WTC11 (cell line): ENCODE data around the gene CNTNAP5. TPM values are rescaled to one million over a fixed set of nuclear protein-coding genes. Genes with fewer than 3 reads are reported as not detected.

Experiments used
- CREB1 ChIP-seq: sonication (generic); formaldehyde crosslinking; IDR thresholded peaks from 2 replicates; pipeline ENCODE4 v1.8.0; 2023; ENCODE audit warnings: mild to moderate bottlenecking, missing genetic modification reagents
- CTCF ChIP-seq: fragments of 200-600 bp; IDR thresholded peaks from 2 replicates; pipeline ENCODE4 v1.8.0; 2022; ENCODE audit warnings: antibody characterized with exemption
- ETV6 ChIP-seq: sonication (generic); formaldehyde crosslinking; IDR thresholded peaks from 2 replicates; pipeline ENCODE4 v1.8.1; 2022; ENCODE audit warnings: mild to moderate bottlenecking, missing genetic modification reagents
- IRF2 ChIP-seq: sonication (generic); formaldehyde crosslinking; IDR thresholded peaks from 2 replicates; pipeline ENCODE4 v1.8.0; 2022; ENCODE audit warnings: low read depth, missing genetic modification reagents, borderline replicate concordance
- JAZF1 ChIP-seq: fragments of 250-450 bp; sonication (Bioruptor Pico); IDR thresholded peaks from 2 replicates; pipeline ENCODE4 v1.9.0; 2021; ENCODE audit warnings: moderate library complexity, mild to moderate bottlenecking, inconsistent platforms
- NFATC4 ChIP-seq: fragments of 250-450 bp; sonication (Bioruptor Pico); IDR thresholded peaks from 2 replicates; pipeline ENCODE4 v1.9.0; 2021; ENCODE audit warnings: mild to moderate bottlenecking
- NR2C2 ChIP-seq: sonication (generic); formaldehyde crosslinking; IDR thresholded peaks from 2 replicates; pipeline ENCODE4 v1.8.0; 2022; ENCODE audit warnings: mild to moderate bottlenecking, missing genetic modification reagents
- OVOL2 ChIP-seq: fragments of 250-450 bp; sonication (Bioruptor Pico); IDR thresholded peaks from 2 replicates; pipeline ENCODE4 v1.9.0; 2021; ENCODE audit warnings: mild to moderate bottlenecking, borderline replicate concordance
- PREB ChIP-seq: sonication (generic); formaldehyde crosslinking; IDR thresholded peaks from 2 replicates; pipeline ENCODE4 v1.8.1; 2022; ENCODE audit warnings: mild to moderate bottlenecking, missing genetic modification reagents, moderate library complexity, borderline replicate concordance
- PRRX2 ChIP-seq: fragments of 250-450 bp; sonication (Bioruptor Pico); IDR thresholded peaks from 2 replicates; pipeline ENCODE4 v1.8.0; 2021; ENCODE audit warnings: mild to moderate bottlenecking
- SMAD3 ChIP-seq: sonication (generic); formaldehyde crosslinking; IDR thresholded peaks from 2 replicates; pipeline ENCODE4 v1.8.0; 2022; ENCODE audit warnings: missing genetic modification reagents, mild to moderate bottlenecking, borderline replicate concordance
- TEAD4 ChIP-seq: sonication (generic); formaldehyde crosslinking; IDR thresholded peaks from 2 replicates; pipeline ENCODE4 v1.8.0; 2022; ENCODE audit warnings: mild to moderate bottlenecking, missing genetic modification reagents
- TP53 ChIP-seq: sonication (generic); formaldehyde crosslinking; IDR thresholded peaks from 2 replicates; pipeline ENCODE4 v1.8.1; 2023; ENCODE audit warnings: mild to moderate bottlenecking, missing genetic modification reagents
- ZBTB21 ChIP-seq: sonication (generic); formaldehyde crosslinking; IDR thresholded peaks from 2 replicates; pipeline ENCODE4 v1.8.1; 2023; ENCODE audit warnings: mild to moderate bottlenecking, missing genetic modification reagents, borderline replicate concordance
- ZNF121 ChIP-seq: sonication (generic); formaldehyde crosslinking; IDR thresholded peaks from 2 replicates; pipeline ENCODE4 v1.8.0; 2023; ENCODE audit warnings: missing genetic modification reagents
- ZNF423 ChIP-seq: fragments of 250-450 bp; sonication (Bioruptor Pico); IDR thresholded peaks from 2 replicates; pipeline ENCODE4 v2.1.2; 2022; ENCODE audit warnings: mild to moderate bottlenecking, moderate library complexity
- ZNF512 ChIP-seq: sonication (generic); formaldehyde crosslinking; IDR thresholded peaks from 2 replicates; pipeline ENCODE4 v1.8.1; 2022; ENCODE audit warnings: missing genetic modification reagents, borderline replicate concordance
- total RNA-seq: library from RNA; stranded (reverse); gene quantifications from 3 replicates; pipeline ENCODE4 v1.2.3, GENCODE V29; 2021
- TF ChIP-seq, protein P1 (sequence below): sonication (generic); formaldehyde crosslinking; IDR thresholded peaks from 2 replicates; pipeline ENCODE4 v1.8.1; 2023; ENCODE audit warnings: mild to moderate bottlenecking, moderate library complexity, missing genetic modification reagents
- TF ChIP-seq, protein P2 (sequence below): sonication (generic); formaldehyde crosslinking; conservative IDR thresholded peaks from 2 replicates; pipeline ENCODE4 v1.8.1; 2022; ENCODE audit warnings: mild to moderate bottlenecking, missing genetic modification reagents
- TF ChIP-seq, protein P3 (sequence below): sonication (generic); formaldehyde crosslinking; IDR thresholded peaks from 2 replicates; pipeline ENCODE4 v1.8.1; 2023; ENCODE audit warnings: mild to moderate bottlenecking, missing genetic modification reagents
- TF ChIP-seq, protein P4 (sequence below): fragments of 250-450 bp; sonication (Bioruptor Pico); IDR thresholded peaks from 2 replicates; pipeline ENCODE4 v1.9.0; 2021; ENCODE audit warnings: mild to moderate bottlenecking, borderline replicate concordance
- TF ChIP-seq, protein P5 (sequence below): sonication (generic); formaldehyde crosslinking; IDR thresholded peaks from 2 replicates; pipeline ENCODE4 v1.8.0; 2023; ENCODE audit warnings: mild to moderate bottlenecking, missing genetic modification reagents

Gene CNTNAP5
- total RNA-seq, 1 experiment from 2014 or later = 0.22 TPM

DNA sequence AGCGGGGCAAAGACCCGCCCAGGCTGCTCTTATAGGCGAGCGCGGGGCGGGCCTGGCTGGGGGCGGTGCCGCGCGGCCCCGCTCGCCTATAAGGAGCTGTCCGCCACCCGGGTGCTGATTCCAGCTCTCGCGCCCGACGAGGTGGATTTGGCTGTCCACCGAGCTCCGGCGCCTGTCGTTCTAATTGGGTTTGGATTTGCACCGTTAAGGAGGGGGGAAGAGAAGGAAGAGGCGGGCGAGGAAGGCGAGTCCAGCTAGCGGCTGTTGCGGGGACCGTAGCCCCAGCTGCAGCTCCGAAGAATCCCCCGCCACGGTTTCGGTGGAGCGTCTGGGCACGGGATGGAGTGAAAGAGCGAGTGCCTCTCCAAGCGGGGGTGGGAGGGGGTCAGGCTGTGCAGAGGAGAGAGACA lies at the start of gene CNTNAP5 (continued):
- TF ChIP-seq ZNF512 (CRISPR knock-in tag) (no peak), ZBTB21 (no peak), ETV6 (CRISPR knock-in tag) (peak; percentile 82), CREB1 (CRISPR knock-in tag) (no peak), NR2C2 (no peak), TP53 (peak; percentile 64; the same call in 1 of the 2 replicates), IRF2 (CRISPR knock-in tag) (no peak), PRRX2 (CRISPR knock-in tag) (no peak), SMAD3 (peak; percentile 90), OVOL2 (CRISPR knock-in tag) (no peak), TEAD4 (CRISPR knock-in tag) (peak; percentile 68; the same call in 1 of the 2 replicates), PREB (peak; percentile 58; the same call in 1 of the 2 replicates), NFATC4 (CRISPR knock-in tag) (no peak), ZNF423 (CRISPR knock-in tag) (no peak), CTCF (no peak), JAZF1 (CRISPR knock-in tag) (no peak), ZNF121 (CRISPR knock-in tag) (no peak)
- TF ChIP-seq, protein P1, sequence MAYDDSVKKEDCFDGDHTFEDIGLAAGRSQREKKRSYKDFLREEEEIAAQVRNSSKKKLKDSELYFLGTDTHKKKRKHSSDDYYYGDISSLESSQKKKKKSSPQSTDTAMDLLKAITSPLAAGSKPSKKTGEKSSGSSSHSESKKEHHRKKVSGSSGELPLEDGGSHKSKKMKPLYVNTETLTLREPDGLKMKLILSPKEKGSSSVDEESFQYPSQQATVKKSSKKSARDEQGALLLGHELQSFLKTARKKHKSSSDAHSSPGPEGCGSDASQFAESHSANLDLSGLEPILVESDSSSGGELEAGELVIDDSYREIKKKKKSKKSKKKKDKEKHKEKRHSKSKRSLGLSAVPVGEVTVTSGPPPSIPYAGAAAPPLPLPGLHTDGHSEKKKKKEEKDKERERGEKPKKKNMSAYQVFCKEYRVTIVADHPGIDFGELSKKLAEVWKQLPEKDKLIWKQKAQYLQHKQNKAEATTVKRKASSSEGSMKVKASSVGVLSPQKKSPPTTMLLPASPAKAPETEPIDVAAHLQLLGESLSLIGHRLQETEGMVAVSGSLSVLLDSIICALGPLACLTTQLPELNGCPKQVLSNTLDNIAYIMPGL (CRISPR knock-in tag) = 0 out of 2 replicates have a peak, but pooled peaks have one; percentile 44
- TF ChIP-seq, protein P2, sequence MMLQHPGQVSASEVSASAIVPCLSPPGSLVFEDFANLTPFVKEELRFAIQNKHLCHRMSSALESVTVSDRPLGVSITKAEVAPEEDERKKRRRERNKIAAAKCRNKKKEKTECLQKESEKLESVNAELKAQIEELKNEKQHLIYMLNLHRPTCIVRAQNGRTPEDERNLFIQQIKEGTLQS (CRISPR knock-in tag) = no peak
- TF ChIP-seq, protein P3, sequence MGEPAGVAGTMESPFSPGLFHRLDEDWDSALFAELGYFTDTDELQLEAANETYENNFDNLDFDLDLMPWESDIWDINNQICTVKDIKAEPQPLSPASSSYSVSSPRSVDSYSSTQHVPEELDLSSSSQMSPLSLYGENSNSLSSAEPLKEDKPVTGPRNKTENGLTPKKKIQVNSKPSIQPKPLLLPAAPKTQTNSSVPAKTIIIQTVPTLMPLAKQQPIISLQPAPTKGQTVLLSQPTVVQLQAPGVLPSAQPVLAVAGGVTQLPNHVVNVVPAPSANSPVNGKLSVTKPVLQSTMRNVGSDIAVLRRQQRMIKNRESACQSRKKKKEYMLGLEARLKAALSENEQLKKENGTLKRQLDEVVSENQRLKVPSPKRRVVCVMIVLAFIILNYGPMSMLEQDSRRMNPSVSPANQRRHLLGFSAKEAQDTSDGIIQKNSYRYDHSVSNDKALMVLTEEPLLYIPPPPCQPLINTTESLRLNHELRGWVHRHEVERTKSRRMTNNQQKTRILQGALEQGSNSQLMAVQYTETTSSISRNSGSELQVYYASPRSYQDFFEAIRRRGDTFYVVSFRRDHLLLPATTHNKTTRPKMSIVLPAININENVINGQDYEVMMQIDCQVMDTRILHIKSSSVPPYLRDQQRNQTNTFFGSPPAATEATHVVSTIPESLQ (CRISPR knock-in tag) = no peak
- TF ChIP-seq, protein P4, sequence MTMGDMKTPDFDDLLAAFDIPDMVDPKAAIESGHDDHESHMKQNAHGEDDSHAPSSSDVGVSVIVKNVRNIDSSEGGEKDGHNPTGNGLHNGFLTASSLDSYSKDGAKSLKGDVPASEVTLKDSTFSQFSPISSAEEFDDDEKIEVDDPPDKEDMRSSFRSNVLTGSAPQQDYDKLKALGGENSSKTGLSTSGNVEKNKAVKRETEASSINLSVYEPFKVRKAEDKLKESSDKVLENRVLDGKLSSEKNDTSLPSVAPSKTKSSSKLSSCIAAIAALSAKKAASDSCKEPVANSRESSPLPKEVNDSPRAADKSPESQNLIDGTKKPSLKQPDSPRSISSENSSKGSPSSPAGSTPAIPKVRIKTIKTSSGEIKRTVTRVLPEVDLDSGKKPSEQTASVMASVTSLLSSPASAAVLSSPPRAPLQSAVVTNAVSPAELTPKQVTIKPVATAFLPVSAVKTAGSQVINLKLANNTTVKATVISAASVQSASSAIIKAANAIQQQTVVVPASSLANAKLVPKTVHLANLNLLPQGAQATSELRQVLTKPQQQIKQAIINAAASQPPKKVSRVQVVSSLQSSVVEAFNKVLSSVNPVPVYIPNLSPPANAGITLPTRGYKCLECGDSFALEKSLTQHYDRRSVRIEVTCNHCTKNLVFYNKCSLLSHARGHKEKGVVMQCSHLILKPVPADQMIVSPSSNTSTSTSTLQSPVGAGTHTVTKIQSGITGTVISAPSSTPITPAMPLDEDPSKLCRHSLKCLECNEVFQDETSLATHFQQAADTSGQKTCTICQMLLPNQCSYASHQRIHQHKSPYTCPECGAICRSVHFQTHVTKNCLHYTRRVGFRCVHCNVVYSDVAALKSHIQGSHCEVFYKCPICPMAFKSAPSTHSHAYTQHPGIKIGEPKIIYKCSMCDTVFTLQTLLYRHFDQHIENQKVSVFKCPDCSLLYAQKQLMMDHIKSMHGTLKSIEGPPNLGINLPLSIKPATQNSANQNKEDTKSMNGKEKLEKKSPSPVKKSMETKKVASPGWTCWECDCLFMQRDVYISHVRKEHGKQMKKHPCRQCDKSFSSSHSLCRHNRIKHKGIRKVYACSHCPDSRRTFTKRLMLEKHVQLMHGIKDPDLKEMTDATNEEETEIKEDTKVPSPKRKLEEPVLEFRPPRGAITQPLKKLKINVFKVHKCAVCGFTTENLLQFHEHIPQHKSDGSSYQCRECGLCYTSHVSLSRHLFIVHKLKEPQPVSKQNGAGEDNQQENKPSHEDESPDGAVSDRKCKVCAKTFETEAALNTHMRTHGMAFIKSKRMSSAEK (CRISPR knock-in tag) = no peak
- TF ChIP-seq, protein P5, sequence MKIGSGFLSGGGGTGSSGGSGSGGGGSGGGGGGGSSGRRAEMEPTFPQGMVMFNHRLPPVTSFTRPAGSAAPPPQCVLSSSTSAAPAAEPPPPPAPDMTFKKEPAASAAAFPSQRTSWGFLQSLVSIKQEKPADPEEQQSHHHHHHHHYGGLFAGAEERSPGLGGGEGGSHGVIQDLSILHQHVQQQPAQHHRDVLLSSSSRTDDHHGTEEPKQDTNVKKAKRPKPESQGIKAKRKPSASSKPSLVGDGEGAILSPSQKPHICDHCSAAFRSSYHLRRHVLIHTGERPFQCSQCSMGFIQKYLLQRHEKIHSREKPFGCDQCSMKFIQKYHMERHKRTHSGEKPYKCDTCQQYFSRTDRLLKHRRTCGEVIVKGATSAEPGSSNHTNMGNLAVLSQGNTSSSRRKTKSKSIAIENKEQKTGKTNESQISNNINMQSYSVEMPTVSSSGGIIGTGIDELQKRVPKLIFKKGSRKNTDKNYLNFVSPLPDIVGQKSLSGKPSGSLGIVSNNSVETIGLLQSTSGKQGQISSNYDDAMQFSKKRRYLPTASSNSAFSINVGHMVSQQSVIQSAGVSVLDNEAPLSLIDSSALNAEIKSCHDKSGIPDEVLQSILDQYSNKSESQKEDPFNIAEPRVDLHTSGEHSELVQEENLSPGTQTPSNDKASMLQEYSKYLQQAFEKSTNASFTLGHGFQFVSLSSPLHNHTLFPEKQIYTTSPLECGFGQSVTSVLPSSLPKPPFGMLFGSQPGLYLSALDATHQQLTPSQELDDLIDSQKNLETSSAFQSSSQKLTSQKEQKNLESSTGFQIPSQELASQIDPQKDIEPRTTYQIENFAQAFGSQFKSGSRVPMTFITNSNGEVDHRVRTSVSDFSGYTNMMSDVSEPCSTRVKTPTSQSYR = peak; percentile 64; the same call in 1 of the 2 replicates
